ENCODE data around the gene SAMD11. TPM values are rescaled to one million over a fixed set of nuclear protein-coding genes. Genes with fewer than 3 reads are reported as not detected.

SAMD11 gene
- total and polyA plus RNA-seq, 10 of the 15 experiments (the other 5 are each of a cell fraction or from before 2014, with no cell fraction given), result 0.04 to 0.31 (median 0.19) TPM; not detected in 6

DNA sequence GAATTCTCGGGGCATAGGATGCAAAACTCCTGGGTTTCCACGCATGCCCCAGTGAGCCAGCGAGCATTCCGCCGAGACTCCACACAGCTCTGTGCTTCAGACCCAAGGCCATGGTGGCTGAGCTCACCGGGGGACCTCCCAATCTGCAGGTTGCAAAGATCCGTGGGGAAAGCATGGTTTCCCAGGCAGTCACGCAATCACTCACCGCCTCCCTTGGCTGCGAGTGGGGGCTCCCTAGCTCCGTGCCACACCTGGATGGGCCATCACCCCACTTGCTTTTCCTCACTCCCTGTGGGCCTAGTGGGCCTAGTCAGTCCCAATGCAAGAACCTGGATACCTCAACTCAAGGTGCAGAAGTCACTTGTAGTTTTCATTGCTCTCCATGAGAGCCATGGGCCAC lies 37.0 kb upstream of the SAMD11 start:
- Histone ChIP-seq H3K4me1 (ENCODE audit: control insufficient read depth, insufficient read depth, low read length) (no peaks in the 10 kb centered on the region), H3K36me3 (ENCODE audit: control insufficient read depth in 2 of 2, insufficient read depth in 2 of 2, low read length in 1 of 2) (no peaks in the 10 kb centered on the region), H2AFZ (ENCODE audit: control insufficient read depth, low read depth, low read length) (no peak overlapping the region), H3K9me3 (replicated peaks; ENCODE audit: control insufficient read depth, insufficient read depth, low read length) (no peaks in the 10 kb centered on the region), H3K79me2 (ENCODE audit: control insufficient read depth, insufficient read depth, low read length) (no peaks in the 10 kb centered on the region), H3K4me2 (ENCODE audit: control insufficient read depth, insufficient read depth) (no peak overlapping the region), H3K4me3 (no peak overlapping the region), H3K9ac (ENCODE audit: control insufficient read depth, insufficient read depth, low read length) (no peak overlapping the region), H3K27ac (ENCODE audit: control insufficient read depth, insufficient read depth) (no peak overlapping the region), H4K20me1 (ENCODE audit: control insufficient read depth, insufficient read depth) (no peaks in the 10 kb centered on the region), H3K27me3 (replicated peaks in 1 of 2; ENCODE audit: control insufficient read depth in 2 of 2, insufficient read depth in 2 of 2, low read length in 1 of 2) (no peaks in the 10 kb centered on the region; a peak in 1 of 4 replicates)
- intact Hi-C loops (cut with micrococcal nuclease; ENCODE audit: unreplicated experiment), result no loop called here
- in situ Hi-C loops (cut with MboI), result no loop called here
- no peak for TF ChIP-seq FOXM1 (IDR thresholded peaks at IDR 0.05; ENCODE audit: low read depth, low read length)
- TF ChIP-seq SUPT20H (IDR thresholded peaks at IDR 0.05; ENCODE audit: borderline replicate concordance, control insufficient read depth, low read depth, low read length), result no peak
- no peak for TF ChIP-seq MEF2B (IDR thresholded peaks at IDR 0.05; ENCODE audit: partially characterized antibody, poor library complexity, severe bottlenecking)
- TF ChIP-seq CHD4 (IDR thresholded peaks at IDR 0.05), result no peak
- no peak for TF ChIP-seq SMC3 (IDR thresholded peaks at IDR 0.05; ENCODE audit: borderline replicate concordance, low read length)
- no peak for TF ChIP-seq JUND (IDR thresholded peaks at IDR 0.05; ENCODE audit: low read depth, low read length)
- no peak for TF ChIP-seq HDAC6 (IDR thresholded peaks at IDR 0.05; ENCODE audit: unreplicated experiment)
- no peak for TF ChIP-seq EP300 (IDR thresholded peaks at IDR 0.05; ENCODE audit: borderline replicate concordance in 1 of 2, control insufficient read depth in 1 of 2, low read depth in 2 of 2, low read length in 2 of 2)
- TF ChIP-seq, protein P1, sequence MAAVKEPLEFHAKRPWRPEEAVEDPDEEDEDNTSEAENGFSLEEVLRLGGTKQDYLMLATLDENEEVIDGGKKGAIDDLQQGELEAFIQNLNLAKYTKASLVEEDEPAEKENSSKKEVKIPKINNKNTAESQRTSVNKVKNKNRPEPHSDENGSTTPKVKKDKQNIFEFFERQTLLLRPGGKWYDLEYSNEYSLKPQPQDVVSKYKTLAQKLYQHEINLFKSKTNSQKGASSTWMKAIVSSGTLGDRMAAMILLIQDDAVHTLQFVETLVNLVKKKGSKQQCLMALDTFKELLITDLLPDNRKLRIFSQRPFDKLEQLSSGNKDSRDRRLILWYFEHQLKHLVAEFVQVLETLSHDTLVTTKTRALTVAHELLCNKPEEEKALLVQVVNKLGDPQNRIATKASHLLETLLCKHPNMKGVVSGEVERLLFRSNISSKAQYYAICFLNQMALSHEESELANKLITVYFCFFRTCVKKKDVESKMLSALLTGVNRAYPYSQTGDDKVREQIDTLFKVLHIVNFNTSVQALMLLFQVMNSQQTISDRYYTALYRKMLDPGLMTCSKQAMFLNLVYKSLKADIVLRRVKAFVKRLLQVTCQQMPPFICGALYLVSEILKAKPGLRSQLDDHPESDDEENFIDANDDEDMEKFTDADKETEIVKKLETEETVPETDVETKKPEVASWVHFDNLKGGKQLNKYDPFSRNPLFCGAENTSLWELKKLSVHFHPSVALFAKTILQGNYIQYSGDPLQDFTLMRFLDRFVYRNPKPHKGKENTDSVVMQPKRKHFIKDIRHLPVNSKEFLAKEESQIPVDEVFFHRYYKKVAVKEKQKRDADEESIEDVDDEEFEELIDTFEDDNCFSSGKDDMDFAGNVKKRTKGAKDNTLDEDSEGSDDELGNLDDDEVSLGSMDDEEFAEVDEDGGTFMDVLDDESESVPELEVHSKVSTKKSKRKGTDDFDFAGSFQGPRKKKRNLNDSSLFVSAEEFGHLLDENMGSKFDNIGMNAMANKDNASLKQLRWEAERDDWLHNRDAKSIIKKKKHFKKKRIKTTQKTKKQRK (IDR thresholded peaks at IDR 0.05; ENCODE audit: low read depth, low read length), result no peak
- WGBS (ENCODE audit: insufficient coverage, insufficient replicate concordance, low lambda C conversion rate, missing lambda C conversion rate), result 56% methylated on average over 11 of the region's 11 CpGs
- SMC1A ChIA-PET (ENCODE audit: uncharacterized antibody, unreplicated experiment), result no interaction called here
- DNase-seq (ENCODE audit: low read depth, low spot score), result no peak
- POLR2A ChIA-PET, result no interaction called here
- no TSS peak for BruUV-seq (replicated peaks)
- ATAC-seq, result no peak
- FAIRE-seq, result no peak
- CTCF ChIA-PET, result no interaction called here
- RAD21 ChIA-PET (ENCODE audit: unreplicated experiment), result no interaction called here
